Measurements from ENCODE around the gene AK9.

AK9 gene

DNA sequence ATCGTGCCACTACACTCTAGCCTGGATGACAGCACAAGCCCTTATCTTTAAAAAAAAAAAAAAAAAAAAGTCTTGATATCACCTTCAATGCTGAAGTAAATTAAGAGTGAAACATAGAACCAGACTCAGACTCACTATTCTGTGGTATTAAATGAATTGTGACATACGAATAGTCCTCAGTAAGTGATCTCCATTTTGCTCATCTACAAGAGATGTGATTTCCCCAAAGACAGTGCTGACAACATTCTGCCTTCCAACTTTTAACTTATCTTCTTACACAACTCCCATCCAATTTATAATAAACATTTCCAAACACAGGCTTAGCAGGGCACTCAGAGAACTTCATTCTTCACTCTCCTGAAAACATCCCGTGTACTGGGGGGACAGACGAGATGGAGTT, 216.0 kb downstream of the AK9 start:
- TF ChIP-seq, protein P1, sequence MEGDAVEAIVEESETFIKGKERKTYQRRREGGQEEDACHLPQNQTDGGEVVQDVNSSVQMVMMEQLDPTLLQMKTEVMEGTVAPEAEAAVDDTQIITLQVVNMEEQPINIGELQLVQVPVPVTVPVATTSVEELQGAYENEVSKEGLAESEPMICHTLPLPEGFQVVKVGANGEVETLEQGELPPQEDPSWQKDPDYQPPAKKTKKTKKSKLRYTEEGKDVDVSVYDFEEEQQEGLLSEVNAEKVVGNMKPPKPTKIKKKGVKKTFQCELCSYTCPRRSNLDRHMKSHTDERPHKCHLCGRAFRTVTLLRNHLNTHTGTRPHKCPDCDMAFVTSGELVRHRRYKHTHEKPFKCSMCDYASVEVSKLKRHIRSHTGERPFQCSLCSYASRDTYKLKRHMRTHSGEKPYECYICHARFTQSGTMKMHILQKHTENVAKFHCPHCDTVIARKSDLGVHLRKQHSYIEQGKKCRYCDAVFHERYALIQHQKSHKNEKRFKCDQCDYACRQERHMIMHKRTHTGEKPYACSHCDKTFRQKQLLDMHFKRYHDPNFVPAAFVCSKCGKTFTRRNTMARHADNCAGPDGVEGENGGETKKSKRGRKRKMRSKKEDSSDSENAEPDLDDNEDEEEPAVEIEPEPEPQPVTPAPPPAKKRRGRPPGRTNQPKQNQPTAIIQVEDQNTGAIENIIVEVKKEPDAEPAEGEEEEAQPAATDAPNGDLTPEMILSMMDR (IDR thresholded peaks at IDR 0.05), result no peak

DNA sequence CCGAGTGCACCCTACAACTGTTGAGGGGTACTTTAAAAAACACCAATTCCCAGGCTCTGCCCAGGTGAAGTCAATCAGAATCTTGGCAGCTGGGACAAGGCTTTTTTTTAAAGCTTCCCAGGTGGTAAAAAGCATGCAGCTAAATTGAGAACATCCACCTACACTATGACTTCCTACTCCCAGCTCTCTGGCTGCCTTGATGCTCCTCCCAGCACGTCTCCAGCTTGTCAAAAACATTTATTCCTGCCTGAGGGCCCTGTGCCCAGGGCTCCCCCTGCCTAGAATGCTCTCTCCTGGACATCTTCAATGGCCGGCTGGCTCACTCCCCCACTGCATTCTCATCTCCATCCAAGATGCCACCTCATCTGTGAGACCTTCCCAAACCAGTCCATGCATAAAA, 217.9 kb downstream of the AK9 start:
- TF ChIP-seq, protein P1 (IDR thresholded peaks at IDR 0.05), result no peak

DNA sequence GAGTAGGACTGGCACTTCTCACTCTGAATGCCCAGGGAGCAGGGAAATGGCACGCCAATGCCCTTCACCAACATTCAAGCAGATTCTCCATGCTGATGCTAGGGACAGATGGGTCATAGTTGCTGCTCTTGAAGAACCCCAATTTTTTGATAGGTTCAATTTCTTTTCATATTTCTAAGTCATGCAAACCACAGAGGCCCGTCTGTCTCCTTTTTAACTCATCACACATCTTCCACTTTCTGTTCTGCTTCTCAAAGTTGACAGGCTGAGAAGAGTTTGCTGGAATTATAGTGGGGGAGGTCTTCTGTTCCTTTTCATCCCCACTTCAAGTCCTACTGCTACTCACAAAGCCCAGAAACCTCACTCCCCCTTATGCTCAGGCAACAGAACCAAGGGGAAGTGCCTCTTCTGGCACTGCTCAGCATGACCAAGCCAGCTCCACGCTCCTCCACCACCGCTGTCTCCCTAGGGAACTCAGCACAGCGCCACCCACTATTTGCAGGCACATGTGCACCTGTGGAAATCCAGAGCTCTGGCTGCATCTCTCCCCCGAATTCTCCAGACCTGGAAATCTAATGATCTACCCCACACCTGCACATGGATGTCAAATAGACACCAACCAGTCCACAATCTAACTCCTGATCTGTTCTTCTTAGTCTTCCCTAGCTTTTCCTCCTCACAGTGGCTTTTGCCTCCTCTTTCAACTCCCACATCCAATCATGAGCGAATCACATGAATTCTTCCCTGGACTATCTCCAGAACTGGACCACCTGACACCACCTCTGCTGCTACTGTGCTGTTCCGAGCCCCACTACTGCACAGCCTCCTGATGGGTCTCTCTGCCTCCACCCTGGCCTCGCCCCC, 218.6 kb downstream of the AK9 start:
- TF ChIP-seq, protein P1 (IDR thresholded peaks at IDR 0.05), result no peak

DNA sequence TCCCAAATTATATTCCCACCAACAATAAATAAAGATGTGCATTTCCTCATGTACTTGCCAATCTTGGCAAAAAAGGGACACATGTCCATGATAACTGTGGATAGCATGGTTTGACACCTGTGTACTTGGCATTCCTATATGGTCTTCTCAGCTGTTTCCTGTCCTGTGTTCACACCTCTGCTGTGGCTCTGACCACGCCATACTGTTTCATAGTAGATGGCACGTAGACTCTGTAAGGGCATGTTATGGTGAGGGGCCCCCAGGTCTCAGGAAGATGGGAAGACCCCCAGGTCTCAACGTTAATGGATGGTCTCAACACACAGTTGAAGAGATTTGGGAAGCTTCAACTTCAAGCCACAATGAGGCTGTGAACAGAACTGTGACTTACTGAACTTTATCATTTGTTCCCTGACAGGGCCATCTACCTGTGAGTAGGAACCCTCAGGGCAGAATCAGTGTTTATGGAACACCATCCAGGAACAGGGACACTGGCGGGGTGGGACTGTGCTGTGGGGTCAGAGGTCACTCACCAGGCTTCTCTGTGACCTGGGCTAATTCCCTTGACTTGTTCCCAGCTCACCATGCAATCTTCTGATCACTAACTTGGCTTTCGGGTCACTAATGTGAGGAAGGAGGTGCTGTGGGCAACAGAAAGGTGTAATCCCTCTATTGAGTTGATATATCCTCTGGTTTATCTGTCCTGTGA, 219.7 kb downstream of the AK9 start:
- TF ChIP-seq, protein P1 (IDR thresholded peaks at IDR 0.05), result no peak

DNA sequence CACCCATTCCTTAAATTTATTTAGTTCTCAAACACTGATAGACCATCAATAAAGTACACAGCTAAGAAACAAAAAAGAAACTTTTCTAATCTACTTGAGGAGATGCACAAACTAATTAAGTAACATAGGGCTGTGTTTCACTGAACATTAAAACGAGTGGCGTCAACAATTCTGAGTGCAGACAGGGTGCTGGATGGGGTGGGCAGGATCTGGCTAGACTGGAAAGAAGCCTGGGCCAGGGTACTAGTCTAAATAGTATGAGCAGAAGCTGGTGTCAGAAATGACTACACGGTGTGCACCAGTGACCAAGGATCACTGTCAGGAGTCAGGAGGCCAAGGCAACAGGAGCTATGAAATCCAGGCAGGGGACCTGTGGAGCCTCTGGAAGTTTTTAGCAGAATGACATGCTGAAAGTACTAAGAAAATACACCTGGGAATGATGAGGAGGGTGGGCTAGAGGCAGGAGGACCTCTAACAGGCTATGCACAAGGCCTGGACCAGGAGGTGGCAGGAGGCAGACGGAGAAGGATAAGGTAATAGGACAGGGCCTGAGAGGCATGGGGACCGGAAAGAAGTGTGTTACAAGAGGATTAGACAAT, 221.3 kb downstream of the AK9 start:
- TF ChIP-seq, protein P1 (IDR thresholded peaks at IDR 0.05), result no peak

DNA sequence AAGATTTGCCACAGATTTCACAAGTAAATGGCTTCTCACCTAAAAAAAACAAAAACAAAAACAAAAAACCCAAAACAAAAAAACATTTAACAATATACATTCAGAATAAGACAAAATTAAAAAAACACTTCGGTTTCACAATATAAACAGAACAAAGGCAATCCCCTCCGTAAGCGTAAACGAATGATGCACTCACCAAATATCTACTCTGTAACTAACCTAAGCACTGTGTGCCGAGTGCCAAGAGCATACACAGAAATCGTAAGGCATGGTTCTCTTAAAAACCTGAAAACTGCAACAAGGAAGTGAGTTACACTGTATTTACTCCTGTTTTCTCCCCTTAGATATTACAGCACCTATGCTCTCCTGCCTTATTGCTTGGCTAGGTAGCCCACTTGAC, 223.3 kb downstream of the AK9 start:
- TF ChIP-seq, protein P1 (IDR thresholded peaks at IDR 0.05), result no peak

DNA sequence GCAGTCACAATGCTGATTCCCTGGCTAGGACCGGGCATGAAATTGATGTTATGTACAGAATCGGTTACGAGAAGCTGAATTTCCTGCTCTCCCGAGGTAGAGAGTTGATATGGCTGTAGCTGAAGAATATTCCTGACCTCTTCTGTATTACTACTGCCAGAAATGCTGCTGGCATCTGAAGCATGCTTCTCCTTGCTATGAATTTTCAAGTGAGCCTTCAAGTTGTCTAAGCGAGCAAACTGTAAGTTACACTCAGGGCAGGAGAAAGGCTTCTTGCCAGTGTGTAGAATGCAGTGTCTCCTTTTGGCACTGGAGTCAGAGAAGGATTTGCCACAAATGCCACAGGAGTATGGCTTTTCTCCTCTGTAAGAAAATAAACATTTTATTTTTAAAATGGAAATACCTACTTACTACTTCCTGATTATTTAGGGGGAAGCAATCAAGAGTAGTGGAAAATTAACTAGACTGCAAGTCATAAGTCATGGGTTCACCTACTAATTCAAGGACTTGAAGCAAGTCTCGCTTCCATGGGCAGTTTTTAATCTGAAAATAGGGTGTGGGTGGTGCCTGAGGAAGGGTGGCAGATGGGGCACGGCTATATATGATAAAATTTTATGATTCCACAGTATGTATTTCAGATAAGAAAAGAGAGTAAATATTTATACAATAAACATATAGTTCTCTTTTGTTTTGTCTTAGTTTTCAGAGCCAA, 224.6 kb downstream of the AK9 start:
- TF ChIP-seq, protein P1 (IDR thresholded peaks at IDR 0.05), result no peak
